ENCODE measurements around the gene SMC1A.
"Not testable (repeated sequence)": the region's sequence is repeated elsewhere in the genome, so short reads cannot be mapped to it uniquely, and the experiment has no call there.

Gene SMC1A

DNA sequence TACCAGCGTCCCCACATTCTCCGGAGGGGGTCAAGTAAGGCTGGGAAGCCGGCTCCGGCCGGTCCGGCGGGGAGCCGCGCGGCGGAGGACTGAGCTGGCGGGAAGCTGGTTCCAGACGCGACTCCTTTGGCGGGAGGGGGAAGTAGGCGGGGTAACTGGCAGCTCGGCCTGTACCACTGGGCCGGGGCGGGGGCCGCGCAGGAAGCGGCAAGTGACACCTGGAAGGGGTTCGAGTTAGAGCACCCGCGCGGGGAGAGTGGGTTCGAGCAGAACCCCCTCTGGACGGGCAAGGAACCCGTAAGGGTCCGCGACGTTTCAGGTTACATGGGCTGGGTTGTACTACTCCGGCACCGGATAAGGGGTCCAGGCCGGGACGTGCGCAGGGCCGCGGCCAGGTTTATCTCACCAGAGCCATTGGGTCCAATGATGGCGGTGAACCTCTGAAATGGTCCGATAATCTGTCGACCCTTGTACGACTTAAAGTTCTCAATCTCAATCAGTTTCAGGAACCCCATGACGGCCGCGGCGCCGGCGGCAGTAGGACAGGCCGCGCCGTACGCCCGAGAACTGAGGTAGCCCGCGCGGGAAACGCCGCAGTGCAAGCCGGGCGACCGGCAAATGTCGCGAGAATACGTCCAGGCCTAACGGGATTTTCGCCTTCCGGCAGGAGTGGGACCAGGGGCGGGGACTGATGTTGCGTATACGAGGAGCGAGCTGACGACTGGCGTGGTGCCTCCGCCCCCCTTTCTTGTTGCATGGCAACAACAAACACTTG is at the start of gene SMC1A:
Gene SMC1A (minus strand): TSS at position 569 of the 775 bp plus-strand sequence. CDS start 54 bp downstream, at position 515.
- peak; percentile 92 for DNase-seq

GRCh38 chrX:53471346-53471745 is 48.9 kb upstream of the SMC1A start:
- DNase-seq, result no peak

DNA sequence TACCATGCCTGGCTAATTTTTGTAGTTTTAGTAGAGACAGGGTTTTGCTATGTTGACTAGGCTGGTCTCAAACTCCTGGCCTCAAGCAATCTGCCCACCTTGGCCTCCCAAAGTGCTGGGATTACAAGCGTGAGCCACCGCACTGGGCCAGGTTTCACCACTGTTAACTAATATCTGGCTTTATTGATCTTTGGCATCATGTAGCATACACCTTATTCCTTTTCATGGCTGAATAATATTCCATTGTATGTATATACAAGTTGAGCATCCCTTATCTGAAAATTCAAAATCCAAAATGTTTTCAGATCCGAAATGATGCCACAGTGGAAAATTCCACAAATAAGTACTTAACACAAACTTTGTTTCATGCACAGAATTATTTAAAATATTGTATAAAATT is 46.2 kb upstream of the SMC1A start:
- DNase-seq, result not testable (repeated sequence)

- DNase-seq, result no peak
Measured at GRCh38 chrX:53458082-53458481, 35.6 kb upstream of the SMC1A start.

GRCh38 chrX:53456254-53456653 is 33.8 kb upstream of the SMC1A start:
- DNase-seq, result no peak

DNA sequence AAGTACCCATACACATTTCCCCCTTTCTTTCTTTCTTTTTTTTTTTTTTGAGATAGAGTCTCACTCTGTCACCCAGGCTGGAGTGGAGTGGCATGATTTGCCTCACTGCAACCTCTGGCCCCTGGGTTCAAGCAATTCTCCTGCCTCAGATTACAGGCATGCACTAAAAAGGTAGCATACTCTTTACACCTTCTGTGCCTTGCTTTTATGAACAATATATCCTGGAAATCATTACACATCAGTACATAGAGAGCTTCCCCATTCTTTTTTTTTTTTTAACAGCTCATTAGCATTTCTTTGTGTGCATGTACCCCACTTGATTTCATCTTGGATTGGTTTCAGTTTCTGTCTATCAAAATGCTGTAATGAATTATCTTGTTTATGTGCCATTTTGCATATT is 30.4 kb upstream of the SMC1A start:
- no peak for DNase-seq

GRCh38 chrX:53449632-53450031 is 27.2 kb upstream of the SMC1A start:
- DNase-seq, result no peak

DNA sequence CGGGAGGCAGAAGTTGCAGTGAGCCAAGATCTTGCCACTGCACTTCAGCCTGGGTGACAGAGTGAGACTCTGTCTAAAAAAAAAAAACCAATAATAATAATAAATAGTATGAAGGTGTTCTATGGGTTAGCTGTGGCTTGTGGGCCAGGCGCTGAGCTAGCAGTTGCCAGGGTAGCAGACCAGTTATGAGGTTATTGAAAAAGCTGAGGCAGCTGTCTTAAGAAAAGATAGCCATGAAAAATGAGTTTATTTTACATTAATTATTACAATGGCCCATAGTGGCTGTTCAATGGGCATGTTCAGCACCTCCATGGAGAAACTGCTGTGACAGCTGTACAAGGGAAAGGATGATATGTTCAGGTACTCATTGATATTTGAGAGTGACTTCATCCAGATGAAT is 25.0 kb upstream of the SMC1A start:
- no peak for DNase-seq

DNA sequence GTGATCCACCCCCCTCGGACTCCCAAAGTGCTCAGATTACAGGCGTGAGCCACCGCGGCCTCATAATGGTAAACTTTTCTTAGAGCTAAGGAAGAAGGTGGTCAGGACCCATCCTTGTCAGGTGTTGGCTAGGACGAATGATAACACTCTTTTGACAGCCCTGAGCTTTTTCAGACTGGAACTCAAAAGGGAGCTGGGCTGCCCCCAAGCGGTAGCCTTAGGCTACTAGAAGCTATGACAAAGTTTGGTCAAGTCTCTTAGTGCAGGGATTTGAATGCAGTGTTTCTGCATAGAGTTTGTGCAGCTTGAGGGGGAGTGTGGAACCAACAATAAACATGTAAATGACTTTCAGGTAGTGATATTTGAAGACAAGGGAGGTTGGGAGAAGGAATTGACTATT is 23.5 kb upstream of the SMC1A start:
- peak; percentile 35 to 57 for DNase-seq

DNA sequence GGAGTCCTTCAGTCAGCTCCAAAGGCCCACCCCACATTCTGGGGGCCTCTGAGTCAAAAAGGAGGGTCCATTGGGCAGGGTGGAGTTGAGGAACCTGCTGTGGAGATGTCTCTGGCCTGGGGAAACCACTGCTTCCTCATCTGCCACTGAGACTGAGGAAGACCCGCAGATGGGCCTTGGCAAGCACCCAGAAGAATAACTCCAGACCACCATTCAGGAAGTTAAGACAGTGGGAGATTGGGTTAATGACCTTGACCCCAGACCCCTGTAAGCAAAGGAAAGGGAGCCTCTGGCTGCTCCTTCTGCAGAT is 19.8 kb upstream of the SMC1A start:
- DNase-seq, result no peak

- DNase-seq, result peak; percentile 75 to 81
Measured at GRCh38 chrX:53441531-53442321, 19.3 kb upstream of the SMC1A start.

DNA sequence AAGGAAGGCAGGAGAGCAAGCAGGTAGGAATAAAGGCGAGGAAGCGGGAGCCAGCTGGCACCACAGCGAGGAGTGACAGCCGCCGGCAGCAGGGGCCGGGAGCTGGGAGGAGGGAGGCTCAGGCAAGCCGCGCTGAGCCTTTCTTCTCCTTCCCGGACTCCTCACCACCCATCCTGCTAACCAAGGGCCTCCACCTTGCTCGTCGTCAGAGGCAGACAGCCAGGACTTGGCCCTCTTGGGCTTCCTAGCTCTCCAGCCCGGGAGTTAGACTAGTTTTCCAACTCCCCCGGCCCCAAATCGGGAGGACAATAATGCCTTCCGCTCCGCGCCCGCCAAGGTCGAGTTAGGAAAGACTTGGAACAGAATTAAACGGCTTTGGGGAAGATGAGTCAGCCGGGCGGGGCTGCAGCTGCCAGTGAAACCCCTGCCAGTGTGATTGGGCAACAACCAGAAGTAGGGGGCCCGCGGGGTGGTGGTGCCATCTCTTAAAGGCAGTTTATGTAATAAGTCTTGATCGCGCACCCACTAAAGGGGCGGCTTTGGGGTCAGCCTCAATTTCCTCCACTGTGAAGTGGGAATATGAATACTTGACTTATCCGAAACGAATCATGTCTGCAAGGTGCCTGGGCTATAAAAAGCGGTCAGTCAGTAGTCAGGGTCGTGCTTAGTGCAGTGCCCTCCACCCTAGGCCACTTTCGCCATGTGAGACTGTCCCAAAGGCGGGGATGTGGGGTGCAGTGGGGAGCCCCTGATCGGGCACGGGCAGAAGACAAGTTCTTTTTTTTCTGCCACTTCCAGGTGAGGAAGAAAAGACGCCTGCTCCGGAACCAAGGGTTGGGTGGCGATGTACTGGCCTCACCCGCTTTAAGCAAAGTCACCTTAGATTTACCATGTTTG is 18.4 kb upstream of the SMC1A start:
- DNase-seq, result peak; percentile 23 to 46

- DNase-seq, result no peak
Measured at GRCh38 chrX:53440101-53440500, 17.6 kb upstream of the SMC1A start.

- DNase-seq, result no peak
Measured at GRCh38 chrX:53438832-53439230, 16.4 kb upstream of the SMC1A start.

- DNase-seq, result no peak
Measured at GRCh38 chrX:53438174-53438831, 15.8 kb upstream of the SMC1A start.

GRCh38 chrX:53437206-53437605 is 14.8 kb upstream of the SMC1A start:
- no peak for DNase-seq

- DNase-seq, result peak; percentile 55 to 61
Measured at GRCh38 chrX:53435997-53436396, 13.5 kb upstream of the SMC1A start.

DNA sequence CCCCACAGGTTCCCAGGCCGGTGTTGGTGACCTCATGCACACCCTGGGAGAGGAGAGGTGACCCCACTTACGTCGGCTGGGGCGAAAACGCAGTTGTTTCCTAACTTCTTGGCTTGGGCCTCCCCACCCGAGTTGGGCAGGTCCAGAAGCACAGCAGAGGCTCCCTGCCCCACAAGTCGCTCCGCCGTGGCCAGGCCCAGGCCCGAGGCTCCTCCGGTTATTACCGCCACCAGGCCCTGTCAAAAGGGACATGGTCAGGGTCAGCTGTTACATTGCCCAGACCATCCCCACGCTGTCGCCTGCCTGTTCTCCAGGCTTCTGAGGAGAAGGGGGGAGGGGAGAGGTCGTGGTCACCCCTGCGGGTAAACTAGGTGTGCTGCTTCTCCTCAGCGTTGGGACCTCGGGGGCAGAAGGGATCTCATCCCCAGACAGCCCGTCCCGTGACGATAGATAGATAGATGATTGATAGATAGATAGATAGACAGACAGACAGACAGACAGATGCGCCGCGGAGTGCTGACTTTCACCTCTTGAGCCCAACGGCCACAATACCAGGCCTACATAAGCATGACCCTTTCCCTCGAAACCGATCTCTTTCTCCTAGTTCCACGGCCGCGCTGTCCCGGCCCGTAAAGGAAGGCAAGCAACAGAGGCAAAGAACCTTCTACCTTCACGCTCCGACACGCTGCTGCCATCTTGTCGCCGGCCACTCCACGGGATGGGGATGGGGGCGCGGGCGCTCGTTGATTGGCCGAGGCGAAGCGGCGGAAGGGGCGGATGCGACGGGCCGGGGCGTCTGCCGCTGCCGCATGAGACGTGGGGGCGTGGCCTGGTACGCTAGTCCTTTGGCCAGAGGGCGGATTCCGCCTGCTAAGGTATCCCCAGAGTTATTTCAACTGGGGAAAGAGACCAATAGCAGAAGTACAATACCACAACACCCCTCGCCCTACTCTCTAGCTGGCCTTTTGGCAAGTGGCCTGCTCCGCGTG is 11.5 kb upstream of the SMC1A start, which contains the start of gene HSD17B10:
Gene HSD17B10 (minus strand): TSS at position 720 of the 989 bp plus-strand sequence. CDS start 25 bp downstream, at position 695.
- DNase-seq, result peak; percentile 88 to 90

DNA sequence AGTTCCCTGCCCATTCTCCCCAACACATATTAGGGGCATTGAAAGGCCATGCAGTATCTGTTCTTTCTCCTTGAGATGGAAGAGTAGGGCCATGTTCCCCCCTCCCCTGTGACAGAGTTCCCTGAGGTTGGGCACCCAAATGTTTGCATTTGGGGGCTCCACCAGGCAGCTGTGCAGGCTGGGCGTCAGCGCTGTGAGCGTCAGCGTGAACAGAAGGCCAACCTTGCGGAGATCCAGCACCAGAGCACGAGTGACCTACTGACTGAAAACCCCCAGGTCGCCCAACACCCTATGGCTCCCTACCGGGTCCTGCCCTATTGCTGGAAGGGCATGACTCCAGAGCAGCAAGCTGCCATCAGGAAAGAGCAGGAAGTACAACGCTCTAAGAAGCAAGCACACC is 7.8 kb upstream of the SMC1A start:
- no peak for DNase-seq

- DNase-seq, result no peak
Measured at GRCh38 chrX:53429755-53430154, 7.3 kb upstream of the SMC1A start.

- no peak for DNase-seq
Measured at GRCh38 chrX:53422861-53423306, 430 bp upstream of the SMC1A start, which contains the start of gene RIBC1. Gene RIBC1 (plus strand): TSS chrX:53422873. CDS start chrX:53426277, 3,404 bp downstream.

Data from stimulated activated CD4-positive, alpha-beta T cell treated with anti-CD3 and anti-CD28 coated beads, Interleukin-2, amount 100 ng/mL, for 24 hours (primary cell).